Fibroblast of skin of right biceps (primary cell): ENCODE measurements around the gene SPATA19.
"Not testable (repeated sequence)": the region's sequence is repeated elsewhere in the genome, so short reads cannot be mapped to it uniquely, and the experiment has no call there.

ENCODE experiments used
- DNase-seq: peaks from one replicate; pipeline ENCODE4 v3.0.0-alpha.2; 2013

The SPATA19 gene, protein sequence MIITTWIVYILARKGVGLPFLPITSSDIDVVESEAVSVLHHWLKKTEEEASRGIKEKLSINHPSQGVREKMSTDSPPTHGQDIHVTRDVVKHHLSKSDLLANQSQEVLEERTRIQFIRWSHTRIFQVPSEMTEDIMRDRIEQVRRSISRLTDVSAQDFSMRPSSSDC

DNA sequence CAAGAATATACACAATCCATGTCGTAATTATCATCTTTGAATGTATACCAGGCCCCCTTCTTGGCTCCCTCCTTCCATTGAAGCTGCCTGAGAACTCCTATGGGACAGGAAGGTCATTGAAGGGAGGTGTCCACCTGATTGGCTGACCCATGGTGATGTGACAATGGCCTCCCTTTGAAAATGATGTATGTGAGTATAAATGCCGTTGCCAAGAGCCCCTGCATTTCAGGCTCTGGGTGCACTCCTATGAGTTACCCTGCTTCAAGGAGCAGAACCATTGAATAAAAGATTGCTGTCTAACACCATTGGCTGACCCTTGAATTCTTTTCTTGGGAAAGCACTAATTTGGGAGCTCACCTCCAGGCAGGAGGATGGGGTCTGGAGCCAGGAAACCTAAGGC lies at the start of gene SPATA19:
TSS of gene SPATA19 (minus strand) at position 101 of the 400 bp plus-strand sequence. CDS start at position 34, 67 bp downstream.
- no peak for DNase-seq

DNA sequence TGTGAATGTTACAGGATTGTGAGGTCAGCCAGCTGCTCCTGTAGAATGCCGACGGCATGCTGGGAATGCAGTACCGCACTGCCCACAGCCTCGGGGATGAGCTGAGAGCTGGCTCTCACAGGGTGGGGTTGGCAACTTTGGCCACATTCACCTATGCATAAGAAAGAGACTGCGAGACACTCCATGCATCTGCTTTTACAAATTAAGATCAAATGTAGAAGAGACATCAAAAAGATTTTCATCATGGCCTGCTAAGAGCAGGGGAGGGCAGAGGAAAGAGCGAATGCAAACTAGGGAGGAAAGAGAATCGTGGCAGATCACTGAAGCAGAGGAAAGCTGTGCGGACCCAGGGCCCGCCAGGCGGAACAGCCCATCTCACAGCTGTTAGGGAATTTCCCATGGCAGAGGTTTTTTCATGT lies 49.8 kb upstream of the SPATA19 start:
- DNase-seq: no peak

DNA sequence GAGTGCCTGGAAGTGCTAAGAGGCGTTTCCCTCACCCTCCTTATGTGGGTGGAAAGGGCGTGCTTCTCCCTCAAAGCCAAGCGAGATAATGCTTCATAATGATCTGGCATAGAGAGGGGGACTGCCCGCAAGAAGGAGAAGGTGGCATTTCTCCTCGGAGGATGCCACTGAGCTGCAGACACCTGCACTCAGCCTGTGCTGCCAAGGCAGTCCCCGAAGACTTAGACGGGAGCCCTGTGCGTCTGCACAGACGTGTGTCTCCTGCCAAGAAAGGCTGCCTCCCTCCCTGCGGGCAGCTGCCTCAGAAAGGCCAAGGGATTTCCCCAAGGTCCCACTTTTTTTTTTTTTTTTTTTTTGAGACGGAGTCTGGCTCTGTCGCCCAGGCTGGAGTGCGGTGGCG lies 48.1 kb upstream of the SPATA19 start:
- DNase-seq: no peak

DNA sequence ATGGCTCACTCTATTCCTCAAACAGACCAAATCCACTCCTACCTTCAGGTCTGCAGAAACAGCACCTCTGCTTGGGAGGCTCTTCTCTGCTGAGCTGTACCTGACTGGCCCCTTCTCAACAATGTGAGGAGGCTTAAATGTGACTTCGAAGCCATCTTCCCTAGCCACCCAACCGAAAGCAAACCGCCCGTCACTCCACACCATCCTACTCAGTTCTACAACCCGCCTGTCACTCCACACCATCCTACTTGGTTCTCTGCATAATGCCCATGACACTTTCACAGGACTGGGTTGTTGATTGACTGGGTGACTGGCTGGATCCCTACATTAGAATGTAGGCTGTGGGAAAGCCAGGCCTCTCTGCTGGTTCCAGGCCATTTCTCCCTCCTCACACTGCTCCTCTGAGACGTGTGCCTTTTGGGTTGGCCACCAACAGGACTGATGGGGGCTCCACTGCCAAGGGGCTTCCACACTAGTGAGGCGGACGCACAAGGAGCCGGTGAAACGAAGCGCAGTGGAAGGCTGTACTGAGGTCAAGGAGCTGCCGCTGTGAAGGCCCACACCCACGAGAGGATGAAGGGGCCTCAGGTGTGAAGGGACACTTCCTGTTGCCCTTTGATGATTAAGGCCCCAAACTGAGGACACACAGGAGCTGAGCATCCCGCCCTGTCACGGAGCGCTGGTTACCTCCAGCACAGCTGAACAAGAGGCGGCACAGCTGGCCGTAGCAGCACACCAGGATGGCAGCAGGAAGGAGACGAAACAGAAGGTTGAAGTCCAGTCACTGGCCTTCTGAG lies 47.5 kb upstream of the SPATA19 start:
- DNase-seq: no peak

DNA sequence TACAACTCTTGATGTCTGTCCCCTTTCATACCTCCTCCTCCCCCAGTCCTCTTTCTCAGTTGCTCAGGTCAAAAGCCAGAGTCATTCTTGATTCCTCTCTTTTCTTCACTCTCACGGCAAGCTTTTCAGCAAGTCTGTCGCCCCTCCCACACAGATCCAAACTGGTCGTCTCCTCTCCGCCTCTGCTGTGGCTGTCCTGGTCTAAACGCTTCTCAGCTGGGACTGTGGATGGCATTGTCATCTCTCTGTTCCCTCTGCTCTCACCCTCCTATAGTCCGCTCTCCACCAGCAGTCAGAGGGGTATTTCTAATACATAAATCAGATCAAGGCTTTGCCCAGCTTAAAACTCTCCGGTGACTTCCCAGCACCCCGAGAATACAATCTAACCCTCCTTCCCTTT lies 46.8 kb upstream of the SPATA19 start:
- DNase-seq: no peak

DNA sequence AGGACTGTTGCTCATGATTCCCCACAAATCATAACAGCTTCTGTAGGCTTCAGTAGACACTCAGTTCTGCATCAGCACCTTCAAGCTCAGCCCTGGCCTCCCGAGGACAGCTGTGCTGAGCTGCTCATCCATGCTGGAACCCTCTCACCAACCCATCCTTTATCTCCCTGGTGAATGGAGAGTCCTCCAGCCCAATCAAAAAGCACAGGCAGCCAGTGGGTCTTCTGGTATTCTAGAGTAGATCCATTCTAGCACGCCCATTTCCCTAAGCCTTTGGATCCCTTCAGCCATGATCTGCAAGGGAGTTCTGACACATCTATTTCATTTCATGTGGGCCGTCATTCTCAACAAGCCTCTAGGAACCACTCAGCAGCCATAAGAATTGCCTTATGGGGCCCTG lies 44.6 kb upstream of the SPATA19 start:
- no peak for DNase-seq

DNA sequence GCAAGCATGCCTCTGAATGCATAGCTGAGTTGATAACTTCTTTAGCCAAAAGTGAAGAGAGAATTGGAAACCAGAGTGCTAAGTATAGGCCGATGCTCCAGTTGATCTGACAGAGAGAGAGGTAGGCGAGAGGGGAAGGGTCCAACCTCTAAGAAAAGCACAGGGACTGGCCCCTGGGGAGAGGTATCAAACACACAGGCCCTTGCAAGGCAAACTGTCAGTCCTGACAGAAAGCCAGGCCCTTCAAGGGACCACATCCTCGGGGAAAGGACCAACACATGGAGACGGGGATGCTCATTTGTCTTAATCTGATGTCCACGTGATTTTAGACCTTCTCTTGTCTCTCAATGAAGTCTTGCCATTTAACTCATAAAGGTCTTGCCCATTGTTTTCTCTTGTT lies 43.9 kb upstream of the SPATA19 start:
- no peak for DNase-seq

DNA sequence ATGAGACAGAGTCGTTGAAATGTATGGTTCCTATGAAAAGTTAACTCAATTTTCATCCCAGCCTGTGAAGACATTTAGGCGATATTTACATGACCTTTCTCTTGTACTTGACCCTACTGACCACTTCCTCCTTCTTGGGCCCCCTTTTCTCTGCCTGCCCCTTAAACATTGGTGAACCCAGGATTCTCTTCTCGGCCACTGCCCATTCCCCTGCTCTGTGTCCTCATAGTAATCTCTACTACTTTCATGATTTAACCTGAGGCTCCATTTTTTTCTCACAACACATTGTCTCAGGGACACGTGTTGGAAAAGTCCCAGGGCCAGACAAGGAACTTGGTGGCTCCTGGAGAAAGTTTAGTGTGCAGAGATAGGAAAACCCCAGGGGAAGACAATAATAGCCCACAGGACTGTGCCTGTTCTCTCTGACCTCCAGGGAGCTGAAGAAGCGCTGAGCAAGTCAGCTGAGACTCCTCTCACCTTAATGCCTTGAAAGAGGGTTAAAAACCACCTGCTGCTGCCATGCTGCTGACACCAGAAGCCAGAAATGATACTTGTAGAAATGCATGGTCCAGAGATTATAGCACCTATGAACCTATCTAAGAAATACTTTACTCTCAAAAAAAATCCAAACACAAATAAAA lies 42.5 kb upstream of the SPATA19 start:
- no peak for DNase-seq

DNA sequence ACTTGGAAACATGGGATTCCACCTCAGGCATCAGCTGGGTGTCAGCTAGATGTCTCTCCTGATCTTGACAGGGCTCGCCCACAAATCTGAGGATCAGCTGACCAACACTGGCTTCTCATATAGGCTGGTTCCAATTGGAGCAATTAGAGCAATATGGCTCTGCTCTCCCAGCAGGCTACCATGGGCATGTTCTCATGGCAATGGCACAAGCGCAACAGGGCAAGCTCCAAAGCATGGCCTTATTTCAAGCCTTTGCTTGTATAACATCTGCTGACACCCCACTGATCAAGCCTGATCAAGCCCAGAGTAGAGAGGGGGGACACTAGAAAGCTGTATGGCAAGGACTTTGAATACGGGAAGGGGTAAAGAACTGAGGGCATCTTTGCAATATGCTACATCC lies 40.7 kb upstream of the SPATA19 start:
- DNase-seq: no peak

DNA sequence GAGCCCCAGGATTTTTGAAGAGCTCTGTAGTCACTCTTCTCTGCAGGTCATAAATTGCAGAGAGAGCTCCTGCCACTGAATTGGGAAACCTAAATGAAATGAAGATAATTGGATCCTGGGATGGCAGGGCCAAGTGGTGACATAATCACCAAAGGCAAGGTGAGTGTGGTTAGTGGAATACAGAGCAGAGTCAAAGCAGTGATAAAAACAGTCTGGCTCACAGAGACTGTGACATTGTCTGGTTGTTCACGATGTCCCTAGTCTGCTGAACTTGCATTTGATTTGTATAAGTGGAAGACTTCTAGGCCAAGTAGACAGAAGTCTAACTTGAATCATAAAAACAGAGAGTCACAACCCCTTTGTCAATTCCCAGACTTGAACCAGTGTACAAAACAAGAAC lies 26.8 kb upstream of the SPATA19 start:
- no peak for DNase-seq

DNA sequence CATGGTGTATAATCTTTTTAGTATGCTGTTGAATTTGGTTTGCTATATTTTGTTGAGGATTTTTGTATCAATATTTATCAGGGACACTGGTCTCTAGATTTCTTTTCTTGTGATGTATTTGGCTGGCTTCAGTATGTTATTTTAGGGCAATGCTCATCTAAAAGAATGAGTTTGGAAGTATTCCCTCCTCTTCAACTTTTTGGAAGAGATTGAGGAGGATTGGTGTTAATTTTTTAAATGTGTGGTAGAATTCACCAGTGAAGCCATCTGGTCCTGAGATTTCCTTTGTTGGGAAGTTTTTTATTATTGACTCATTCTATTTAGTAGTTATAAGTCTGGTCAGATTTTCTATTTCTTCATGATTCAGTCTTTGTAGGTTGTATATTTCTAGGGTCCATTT lies 22.1 kb upstream of the SPATA19 start:
- DNase-seq: no peak

DNA sequence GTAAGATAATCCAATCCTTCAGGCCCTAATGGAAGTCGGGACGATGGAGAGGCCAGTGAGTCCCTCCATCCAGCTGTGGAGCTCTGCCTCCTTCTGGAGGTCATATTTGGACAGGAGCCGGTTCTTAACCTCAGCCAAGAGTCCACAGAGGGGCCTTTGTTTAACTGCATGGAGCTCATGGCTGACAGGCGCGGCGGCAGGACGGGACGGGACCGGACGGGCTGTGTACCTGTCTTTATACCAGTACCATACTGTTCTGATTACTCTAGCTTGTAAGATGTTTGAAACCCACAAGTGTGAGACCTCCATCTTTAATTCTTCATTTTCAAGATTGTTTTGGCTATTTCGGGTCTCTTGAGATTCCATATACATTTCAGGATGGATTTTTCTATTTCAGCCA lies 20.2 kb upstream of the SPATA19 start:
- no peak for DNase-seq

DNA sequence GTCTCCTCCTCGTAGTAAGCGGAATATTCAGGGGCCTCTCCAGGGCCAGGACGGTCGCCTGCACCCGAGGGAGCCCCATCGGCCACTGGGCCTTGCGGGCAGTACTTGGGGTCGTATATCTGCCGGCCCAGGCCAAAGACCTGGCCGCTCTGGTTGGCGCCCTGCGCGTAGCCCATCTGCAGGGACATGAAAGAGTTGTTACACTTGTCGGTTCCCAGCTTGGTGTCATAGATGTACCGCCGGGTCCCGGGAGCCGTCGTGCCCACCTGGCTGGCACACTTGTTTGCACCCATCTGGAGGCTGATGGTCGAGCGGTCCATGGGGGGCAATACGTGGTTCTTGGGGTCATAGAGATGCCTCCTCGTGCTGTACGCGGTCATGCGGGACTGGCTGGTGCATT lies 19.4 kb upstream of the SPATA19 start:
- no peak for DNase-seq

DNA sequence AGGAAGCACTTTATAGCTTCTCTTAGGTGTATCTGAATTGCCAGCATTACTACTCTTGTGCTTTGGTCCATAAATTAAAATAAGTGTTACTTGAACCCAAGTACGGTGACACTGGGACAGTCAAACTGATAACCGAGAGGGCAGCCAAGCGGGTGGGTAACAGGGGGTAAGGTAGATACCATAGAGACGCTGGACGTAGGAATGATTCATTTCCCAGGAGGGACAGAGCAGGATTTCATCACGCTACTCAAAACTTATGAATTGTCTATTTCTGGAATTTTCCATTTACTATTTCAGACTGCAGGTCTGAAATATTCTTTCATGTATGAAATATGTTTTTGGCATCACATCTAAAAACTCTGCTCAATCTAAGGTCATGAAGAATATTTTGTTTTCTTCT lies 14.8 kb upstream of the SPATA19 start:
- DNase-seq: no peak

DNA sequence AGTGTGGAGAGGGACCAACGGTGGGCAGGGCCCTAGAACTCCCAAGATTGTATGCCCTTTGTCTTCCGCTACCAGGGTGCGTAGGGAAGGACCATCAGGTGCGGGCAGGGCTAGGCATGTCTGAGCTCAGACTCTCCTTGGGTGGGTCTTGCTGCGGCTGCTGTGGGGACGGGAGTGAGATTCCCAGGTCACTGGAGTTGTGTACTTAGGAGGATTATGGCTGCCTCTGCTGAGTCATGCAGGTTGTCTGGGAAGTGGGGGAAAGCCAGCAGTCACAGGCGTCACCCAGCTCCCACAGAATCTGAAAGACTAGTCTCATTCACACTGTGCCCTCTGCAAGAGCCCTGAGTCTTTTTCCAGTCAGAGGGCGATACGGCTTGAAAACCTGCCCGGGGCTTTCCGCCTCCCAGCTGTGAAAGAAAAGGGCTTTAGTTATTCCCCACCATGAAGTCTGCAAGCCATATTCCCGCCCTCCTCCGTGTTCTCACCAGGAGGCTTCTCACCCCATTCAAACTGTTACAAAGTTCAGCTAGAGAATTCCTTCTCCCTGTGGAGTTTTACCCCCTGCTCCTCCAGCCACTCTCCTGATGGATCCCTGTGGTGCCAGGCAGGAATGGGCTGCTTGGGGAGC lies 9.1 kb upstream of the SPATA19 start:
- DNase-seq: not testable (repeated sequence)

DNA sequence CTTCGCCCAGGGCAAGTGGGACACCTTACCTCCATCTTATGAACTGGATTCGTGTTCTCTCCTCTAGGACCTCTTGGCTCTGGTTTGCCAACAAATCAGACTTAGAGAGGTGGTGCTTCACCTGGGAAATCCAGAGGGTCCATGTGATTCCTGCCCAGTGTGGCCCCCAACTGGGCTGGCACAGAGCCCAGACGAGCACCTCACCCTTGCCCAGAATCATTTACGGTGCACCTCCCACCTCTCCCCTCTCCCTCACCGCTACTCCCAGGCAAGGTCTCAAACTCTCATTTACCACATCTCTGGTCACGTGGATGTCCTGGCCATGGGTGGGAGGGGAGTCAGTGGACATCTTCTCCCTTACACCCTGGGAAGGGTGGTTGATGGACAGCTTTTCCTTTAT lies 1.1 kb downstream of the SPATA19 start:
- no peak for DNase-seq

DNA sequence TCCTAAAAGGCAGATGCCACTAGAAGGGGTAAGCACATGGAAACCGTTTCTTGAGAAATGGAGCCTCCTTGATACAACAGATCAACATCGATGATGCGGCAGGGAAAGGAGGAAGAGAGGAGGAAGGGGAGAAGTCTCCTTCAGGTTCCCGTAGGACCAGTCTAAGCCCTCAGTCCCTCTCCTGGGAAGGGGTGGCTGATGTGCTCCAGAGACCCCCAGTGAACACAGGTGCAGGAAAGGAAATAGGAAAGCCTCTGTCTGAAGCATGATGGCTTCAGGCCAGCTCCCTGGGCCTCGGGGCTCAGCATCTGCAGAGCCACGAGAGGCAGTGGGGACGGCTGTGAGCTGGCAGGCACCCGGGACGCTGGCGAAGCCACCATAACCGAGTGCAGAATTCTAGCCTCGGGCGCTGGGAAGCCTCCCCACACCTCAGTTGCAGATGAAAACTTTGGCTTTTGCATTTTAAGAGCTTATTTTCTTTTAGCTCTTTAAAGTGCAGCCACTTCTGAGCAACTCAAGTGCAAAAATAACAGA lies 1.8 kb downstream of the SPATA19 start:
- no peak for DNase-seq

DNA sequence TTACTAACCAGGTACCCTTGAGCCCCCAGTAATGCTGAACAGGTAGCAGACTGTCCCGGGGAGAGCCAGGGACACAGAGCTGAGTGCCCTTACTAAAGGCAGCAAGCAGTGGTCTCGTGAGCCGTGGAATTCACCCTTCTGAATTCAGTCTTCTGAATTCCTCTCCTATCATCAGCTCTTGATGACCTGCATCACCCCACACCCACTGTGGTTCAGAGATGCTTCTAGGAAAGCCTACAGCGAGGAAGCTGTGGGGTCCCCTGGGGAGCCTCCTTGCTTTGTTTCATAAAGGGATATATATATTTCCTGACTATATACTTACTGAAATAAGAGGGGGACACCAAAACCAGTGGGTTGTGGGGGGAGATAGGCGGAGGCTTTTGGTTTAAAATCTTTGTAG lies 2.6 kb downstream of the SPATA19 start:
- DNase-seq: no peak

DNA sequence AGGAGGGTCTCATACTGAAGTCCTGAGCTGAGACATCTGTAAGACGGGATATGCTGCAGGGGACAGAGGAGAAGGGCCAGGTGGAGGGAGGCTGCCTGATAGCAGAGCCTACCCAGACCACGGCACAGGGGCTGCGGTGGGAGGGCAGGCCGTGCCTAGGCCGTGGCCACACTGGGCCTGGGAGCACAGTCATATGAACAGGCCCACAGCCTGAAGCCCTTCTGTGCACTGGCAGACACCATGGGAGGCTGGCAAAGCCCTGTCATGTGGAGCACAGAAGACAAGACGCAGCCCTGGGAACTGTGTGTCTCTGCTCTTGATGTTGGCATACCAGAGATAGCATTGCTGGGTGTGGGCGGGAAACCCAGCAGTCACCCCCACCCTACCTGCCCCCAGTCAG lies 3.3 kb downstream of the SPATA19 start:
- no peak for DNase-seq

DNA sequence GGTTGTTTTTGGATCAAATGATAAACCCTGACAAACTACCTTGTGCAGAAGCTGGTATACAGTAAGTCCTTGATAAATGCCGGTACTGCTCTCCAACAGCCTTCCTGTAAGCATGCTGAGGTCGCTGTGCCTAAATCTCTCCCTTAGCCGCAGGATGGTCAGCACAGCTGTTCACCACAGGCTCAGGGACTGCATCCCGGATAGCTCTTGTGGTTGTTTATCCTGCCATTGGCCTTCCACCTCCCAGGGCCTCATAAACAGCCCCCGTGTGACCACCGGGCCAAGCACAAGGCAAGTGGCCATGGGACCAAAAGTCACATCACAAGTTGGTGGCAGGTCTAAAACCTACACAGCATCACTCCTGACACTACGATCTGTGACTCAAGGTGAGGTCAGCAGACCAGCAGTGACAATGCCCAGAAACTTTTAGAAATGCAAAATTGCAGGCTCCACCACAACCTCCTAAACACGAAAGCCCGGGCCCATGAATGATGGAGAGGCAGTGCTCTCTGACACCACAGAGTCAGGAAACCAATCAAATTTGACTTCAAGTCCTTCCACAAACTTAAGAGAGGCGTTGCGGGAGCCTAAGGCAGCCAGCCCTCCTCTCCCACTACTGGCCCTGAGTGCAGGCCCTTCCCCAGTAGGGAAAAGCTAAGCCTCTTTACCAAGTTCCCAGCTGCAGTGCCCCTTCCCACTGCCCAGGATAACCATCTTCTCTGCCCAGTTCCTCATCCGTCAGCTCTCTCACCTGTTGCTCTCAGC lies 3.9 kb downstream of the SPATA19 start:
- DNase-seq: no peak

DNA sequence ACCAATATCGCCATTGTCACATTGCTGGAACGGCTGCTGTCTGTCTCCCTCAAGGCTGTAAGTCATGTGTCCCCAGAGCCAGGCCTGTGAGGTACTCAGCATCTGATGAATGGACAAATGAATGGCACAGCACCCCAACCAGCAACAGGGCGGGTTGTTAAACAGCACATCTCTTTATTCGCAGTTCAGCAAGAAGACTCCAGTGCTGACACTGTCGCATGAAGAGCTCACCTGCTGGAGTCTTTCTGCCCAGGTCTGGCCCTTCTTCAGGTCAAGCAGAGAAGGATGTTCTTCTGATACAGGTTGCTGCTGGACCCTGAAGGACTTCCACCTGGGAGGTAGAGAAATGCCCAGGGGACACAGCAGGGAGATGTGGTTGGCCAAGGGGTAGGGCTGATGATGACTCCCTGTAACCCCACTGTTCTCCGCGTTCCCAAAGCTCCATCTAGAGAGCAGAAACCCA lies 4.8 kb downstream of the SPATA19 start:
- DNase-seq: no peak
